OCI-LY1 (cell line): ENCODE data around the gene FMN1.

Experiments used
- H2AFZ ChIP-seq: fragments of 200-600 bp; sonication (generic), shearing (Covaris generic); 2 replicates; pipeline ENCODE4 v1.6.0; 2014; ENCODE audit warnings: antibody characterized with exemption, mild to moderate bottlenecking, low read length
- H3F3A ChIP-seq: fragments of 200-600 bp; sonication (generic), shearing (Covaris generic); 2 replicates; pipeline ENCODE4 v1.6.0; 2014; ENCODE audit warnings: mild to moderate bottlenecking, antibody characterized with exemption, low read length, moderate library complexity; ENCODE audit not compliant: insufficient read depth
- H3K27ac ChIP-seq: fragments of 200-600 bp; sonication (generic); 2 replicates; pipeline ENCODE4 v1.5.1; 2014; ENCODE audit warnings: low read length, mixed run types, mild to moderate bottlenecking, low read depth; ENCODE audit not compliant: poor library complexity, severe bottlenecking
- H3K27me3 ChIP-seq: fragments of 200-600 bp; sonication (generic); 2 replicates; pipeline ENCODE4 v1.6.0; 2014; ENCODE audit warnings: antibody characterized with exemption, mild to moderate bottlenecking, low read length, moderate library complexity; ENCODE audit not compliant: insufficient read depth
- H3K36me3 ChIP-seq: fragments of 200-600 bp; sonication (generic); 2 replicates; pipeline ENCODE4 v1.6.1; 2014; ENCODE audit warnings: mild to moderate bottlenecking, antibody characterized with exemption, low read length, moderate library complexity, mixed read lengths; ENCODE audit not compliant: insufficient read depth
- H3K4me1 ChIP-seq: fragments of 200-600 bp; sonication (generic); 2 replicates; pipeline ENCODE4 v1.5.1; 2014; ENCODE audit warnings: mild to moderate bottlenecking, low read length, moderate library complexity; ENCODE audit not compliant: insufficient read depth, severe bottlenecking
- H3K4me2 ChIP-seq: fragments of 200-600 bp; sonication (generic), shearing (Covaris generic); 2 replicates; pipeline ENCODE4 v1.6.1; 2014; ENCODE audit warnings: low read length
- H3K4me3 ChIP-seq: fragments of 200-600 bp; sonication (generic); 2 replicates; pipeline ENCODE4 v1.5.1; 2014; ENCODE audit warnings: low read length, low read depth, mild to moderate bottlenecking, mixed read lengths; ENCODE audit not compliant: poor library complexity, severe bottlenecking
- H3K79me2 ChIP-seq: fragments of 200-600 bp; shearing (Covaris generic); 2 replicates; pipeline ENCODE4 v1.6.1; 2016; ENCODE audit warnings: mixed run types, low read length, mixed read lengths; ENCODE audit not compliant: insufficient read depth
- H3K9ac ChIP-seq: fragments of 200-600 bp; sonication (generic), shearing (Covaris generic); 2 replicates; pipeline ENCODE4 v1.6.1; 2014; ENCODE audit warnings: mild to moderate bottlenecking, low read length, mixed read lengths
- H3K9me2 ChIP-seq: fragments of 200-600 bp; sonication (generic), shearing (Covaris generic); 2 replicates; pipeline ENCODE4 v1.6.1; 2014; ENCODE audit warnings: low read depth, mild to moderate bottlenecking, low read length, mixed read lengths
- H3K9me3 ChIP-seq: fragments of 200-600 bp; shearing (Covaris generic); 2 replicates; pipeline ENCODE4 v1.6.1; 2014; ENCODE audit warnings: low read length, mixed read lengths
- H4K20me1 ChIP-seq: fragments of 200-600 bp; sonication (generic), shearing (Covaris generic); 2 replicates; pipeline ENCODE4 v1.6.0; 2016; ENCODE audit warnings: mild to moderate bottlenecking, low read length; ENCODE audit not compliant: insufficient read depth
- EZH2 ChIP-seq: fragments of 200-600 bp; sonication (generic), shearing (Covaris generic); IDR thresholded peaks from 2 replicates; pipeline ENCODE4 v1.8.0; 2017; ENCODE audit warnings: borderline replicate concordance, mixed run types, mild to moderate bottlenecking, antibody characterized with exemption, low read length, moderate library complexity, mixed read lengths
- TF ChIP-seq, protein P1 (sequence below): fragments of 200-600 bp; sonication (generic), shearing (Covaris generic); IDR thresholded peaks from 2 replicates; pipeline ENCODE4 v1.5.1; 2017; ENCODE audit warnings: mild to moderate bottlenecking, antibody characterized with exemption, low read length, moderate library complexity, mixed read lengths

FMN1 gene

DNA sequence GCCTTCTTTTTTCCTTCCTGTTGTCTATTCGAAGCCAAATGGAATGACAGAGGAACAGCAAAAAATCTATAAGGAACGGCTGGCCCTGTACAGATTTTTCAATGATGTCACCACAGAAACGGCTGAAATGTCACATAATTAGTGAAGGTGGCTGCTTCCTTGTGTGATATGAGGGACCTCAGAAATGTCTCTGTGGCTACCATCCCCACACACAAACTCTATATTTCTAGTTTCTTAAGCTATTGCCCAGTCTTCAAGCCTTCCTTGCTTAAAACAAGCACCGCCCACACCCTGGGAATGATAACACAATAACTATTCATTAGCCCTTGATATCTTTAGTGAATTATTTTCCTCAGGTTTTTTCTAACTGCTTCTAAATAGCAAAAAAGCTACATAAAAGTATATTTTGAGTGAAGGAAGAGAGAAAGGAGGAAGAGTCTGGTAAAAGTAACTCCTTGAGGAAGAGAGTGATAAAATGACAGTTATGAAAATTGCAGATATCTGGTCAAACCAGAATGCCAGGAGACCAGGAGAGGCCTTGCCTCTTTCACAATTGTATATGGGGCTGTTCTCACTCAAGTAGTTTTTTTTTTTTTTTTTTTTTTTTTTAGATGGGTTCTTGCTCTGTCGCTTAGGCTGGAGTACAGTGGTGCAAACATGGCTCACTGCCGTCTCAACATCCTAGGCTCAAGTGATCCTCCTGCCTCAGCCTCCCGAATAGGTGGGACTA is 38.7 kb downstream of the FMN1 start:
- Histone ChIP-seq H2AFZ (no peak overlapping the region), H4K20me1 (no peaks in the 10 kb centered on the region)

DNA sequence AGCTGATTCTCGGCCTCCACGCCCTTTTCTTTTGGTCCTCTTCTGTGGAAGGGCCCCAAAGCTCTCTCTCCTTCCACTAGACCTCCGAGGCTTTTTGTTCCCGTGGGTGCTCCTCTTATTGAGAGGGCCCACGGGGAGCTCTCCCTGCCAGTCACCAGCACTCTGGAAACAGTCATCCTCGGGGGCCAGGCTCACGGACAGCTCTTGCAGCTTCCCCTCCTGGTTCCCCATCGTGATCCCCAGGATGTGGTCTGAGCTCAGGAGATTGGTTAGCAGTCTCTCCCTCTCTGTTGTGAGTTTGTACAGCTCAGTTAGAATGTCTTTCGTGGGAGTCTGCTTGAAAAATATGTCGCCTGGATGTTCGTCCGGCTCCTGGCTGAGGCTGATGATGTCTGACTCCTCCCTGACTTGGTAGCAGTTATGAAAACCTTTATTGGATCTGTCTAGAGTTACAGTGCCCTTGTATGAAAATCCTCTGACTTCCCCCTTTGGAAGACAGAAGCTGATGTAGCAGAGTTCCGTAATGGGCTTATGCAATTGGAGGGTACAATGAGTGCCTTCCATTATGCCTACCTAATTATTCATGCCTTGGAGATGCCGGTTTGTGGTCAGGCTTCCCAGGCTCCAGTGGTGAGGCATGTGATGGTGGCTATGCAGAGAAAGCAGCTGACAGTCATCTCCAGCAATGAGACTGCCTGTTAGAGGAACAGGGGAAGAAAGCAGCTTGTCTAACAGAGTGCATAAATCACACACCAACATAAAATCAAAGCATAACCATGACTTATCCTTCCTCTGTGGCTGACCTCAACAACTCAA is 40.0 kb downstream of the FMN1 start:
- Histone ChIP-seq H3K4me1 (no peaks in the 10 kb centered on the region), H3K4me3 (no peak overlapping the region), H4K20me1 (no peaks in the 10 kb centered on the region), H3K79me2 (no peaks in the 10 kb centered on the region), H3K9ac (no peak overlapping the region), H3K36me3 (no peaks in the 10 kb centered on the region), H3K9me3 (no peaks in the 10 kb centered on the region), H3K27ac (no peak overlapping the region), H3K27me3 (no peaks in the 10 kb centered on the region), H3K9me2 (no peaks in the 10 kb centered on the region), H3K4me2 (no peak overlapping the region), H3F3A (no peaks in the 10 kb centered on the region), H2AFZ (no peak overlapping the region)
- no peak for TF ChIP-seq EZH2
- TF ChIP-seq, protein P1, sequence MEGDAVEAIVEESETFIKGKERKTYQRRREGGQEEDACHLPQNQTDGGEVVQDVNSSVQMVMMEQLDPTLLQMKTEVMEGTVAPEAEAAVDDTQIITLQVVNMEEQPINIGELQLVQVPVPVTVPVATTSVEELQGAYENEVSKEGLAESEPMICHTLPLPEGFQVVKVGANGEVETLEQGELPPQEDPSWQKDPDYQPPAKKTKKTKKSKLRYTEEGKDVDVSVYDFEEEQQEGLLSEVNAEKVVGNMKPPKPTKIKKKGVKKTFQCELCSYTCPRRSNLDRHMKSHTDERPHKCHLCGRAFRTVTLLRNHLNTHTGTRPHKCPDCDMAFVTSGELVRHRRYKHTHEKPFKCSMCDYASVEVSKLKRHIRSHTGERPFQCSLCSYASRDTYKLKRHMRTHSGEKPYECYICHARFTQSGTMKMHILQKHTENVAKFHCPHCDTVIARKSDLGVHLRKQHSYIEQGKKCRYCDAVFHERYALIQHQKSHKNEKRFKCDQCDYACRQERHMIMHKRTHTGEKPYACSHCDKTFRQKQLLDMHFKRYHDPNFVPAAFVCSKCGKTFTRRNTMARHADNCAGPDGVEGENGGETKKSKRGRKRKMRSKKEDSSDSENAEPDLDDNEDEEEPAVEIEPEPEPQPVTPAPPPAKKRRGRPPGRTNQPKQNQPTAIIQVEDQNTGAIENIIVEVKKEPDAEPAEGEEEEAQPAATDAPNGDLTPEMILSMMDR, result no peak

More for the DNA sequence above, 38.7 kb downstream of the FMN1 start:
- Histone ChIP-seq H3K27me3 (no peaks in the 10 kb centered on the region), H3K4me2 (no peak overlapping the region), H3K4me1 (no peaks in the 10 kb centered on the region), H3K9me2 (no peaks in the 10 kb centered on the region), H3K9me3 (no peaks in the 10 kb centered on the region), H3K4me3 (no peak overlapping the region), H3K36me3 (no peaks in the 10 kb centered on the region), H3K9ac (no peak overlapping the region), H3F3A (no peaks in the 10 kb centered on the region), H3K79me2 (no peaks in the 10 kb centered on the region), H3K27ac (no peak overlapping the region)
- no peak for TF ChIP-seq EZH2
- TF ChIP-seq, protein P1, result no peak

DNA sequence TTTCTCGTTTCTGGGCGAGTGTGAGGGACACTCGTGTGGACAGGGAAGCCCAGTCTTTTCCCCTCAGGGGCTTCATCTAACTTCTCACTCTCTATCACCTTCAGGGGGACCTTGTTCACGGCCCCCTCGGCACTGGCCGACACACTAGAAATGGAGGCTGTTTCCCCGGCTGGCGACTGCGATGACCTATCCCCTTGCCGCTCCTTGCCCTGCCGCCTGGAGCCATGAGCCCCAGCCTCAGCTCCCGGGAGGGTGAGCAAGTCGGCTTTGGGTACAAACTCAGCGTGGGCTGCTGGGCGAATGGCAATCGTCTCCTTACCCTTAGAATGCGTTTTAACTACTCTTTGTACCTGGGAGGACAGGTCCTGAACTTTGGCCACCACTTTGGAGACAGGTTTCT is 41.0 kb downstream of the FMN1 start:
- no peak overlapping the region for H3K4me3 ChIP-seq
- H3K9me2 ChIP-seq, result no peaks in the 10 kb centered on the region
- H3K36me3 ChIP-seq, result no peaks in the 10 kb centered on the region
- H3K27me3 ChIP-seq, result no peaks in the 10 kb centered on the region
- no peak overlapping the region for H3K9ac ChIP-seq
- H3K27ac ChIP-seq, result no peak overlapping the region
- no peaks in the 10 kb centered on the region for H3K79me2 ChIP-seq
- no peaks in the 10 kb centered on the region for H3F3A ChIP-seq
- no peaks in the 10 kb centered on the region for H3K4me1 ChIP-seq
- H4K20me1 ChIP-seq, result no peaks in the 10 kb centered on the region
- no peaks in the 10 kb centered on the region for H3K9me3 ChIP-seq
- TF ChIP-seq EZH2, result no peak
- TF ChIP-seq, protein P1, result no peak
- H3K4me2 ChIP-seq, result no peak overlapping the region
- no peak overlapping the region for H2AFZ ChIP-seq
